MCF 10A (cell line): ENCODE results near the gene ODC1. TPM values are rescaled to one million over a fixed set of nuclear protein-coding genes. Genes with fewer than 3 reads are reported as not detected.

Experiments used
- BruUV-seq: library from RNA; stranded (reverse); fragments of 400-500 nt; replicated peaks from 2 replicates; lab custom pipeline; 2021; lab: Mats Ljungman, UMichigan
- CTCF ChIA-PET: fragments of 300-600 bp; sonication (Branson Sonifier 250); formaldehyde crosslinking; extraction: SDS; loops from one replicate; lab custom pipeline; 2021; ENCODE audit warnings: antibody characterized with exemption, inconsistent platforms; lab: Yijun Ruan, JAX
- POLR2A ChIA-PET: fragments of 300-600, 350-650 bp; sonication (Branson Sonifier 250); formaldehyde crosslinking; extraction: SDS; loops from one replicate; lab custom pipeline; 2020; ENCODE audit warnings: antibody characterized with exemption, inconsistent platforms; lab: Yijun Ruan, JAX
- DNase-seq: peaks from one replicate; pipeline ENCODE4 v3.0.0-alpha.2; 2018; ENCODE audit not compliant: unreplicated experiment
- H3K27ac Mint-ChIP-seq: one replicate; pipeline ENCODE4 v1.8.0; 2022; ENCODE audit warnings: mild to moderate bottlenecking, low read depth, mixed read lengths; ENCODE audit not compliant: unreplicated experiment
- H3K27me3 Mint-ChIP-seq: one replicate; pipeline ENCODE4 v1.8.0; 2022; ENCODE audit warnings: mixed read lengths; ENCODE audit not compliant: insufficient read depth, unreplicated experiment
- H3K36me3 Mint-ChIP-seq: one replicate; pipeline ENCODE4 v1.8.0; 2022; ENCODE audit warnings: mild to moderate bottlenecking, moderate library complexity, mixed read lengths; ENCODE audit not compliant: insufficient read depth, unreplicated experiment
- H3K4me1 Mint-ChIP-seq: one replicate; pipeline ENCODE4 v1.8.0; 2022; ENCODE audit warnings: mixed read lengths; ENCODE audit not compliant: insufficient read depth, unreplicated experiment
- H3K4me3 Mint-ChIP-seq: one replicate; pipeline ENCODE4 v1.8.0; 2022; ENCODE audit warnings: mild to moderate bottlenecking, moderate library complexity, mixed read lengths; ENCODE audit not compliant: unreplicated experiment
- H3K9me3 Mint-ChIP-seq: one replicate; pipeline ENCODE4 v1.8.0; 2022; ENCODE audit warnings: mixed read lengths; ENCODE audit not compliant: unreplicated experiment
- CTCF ChIP-seq: fragments of 200-600 bp; IDR thresholded peaks from one replicate; pipeline ENCODE4 v1.8.0; 2022; ENCODE audit warnings: antibody characterized with exemption, mild to moderate bottlenecking; ENCODE audit not compliant: unreplicated experiment
- intact Hi-C: fragments of 100-400 bp; cut with micrococcal nuclease; formaldehyde crosslinking; loops from 2 replicates; pipeline ENCODE4 v1.14.1; 2022
- total RNA-seq: library from RNA; stranded (reverse); gene quantifications from 2 replicates; pipeline ENCODE4 v1.2.3, GENCODE V29; 2022

Gene ODC1
- total RNA-seq, 1 experiment from 2014 or later = 341 TPM

- Mint-ChIP-seq H3K27me3 (peaks cover 44% of the 10 kb centered on the region), H3K27ac (no peak overlapping the region), H3K9me3 (no peaks in the 10 kb centered on the region), H3K36me3 (no peaks in the 10 kb centered on the region), H3K4me3 (no peak overlapping the region), H3K4me1 (peaks cover 9% of the 10 kb centered on the region)
- intact Hi-C loops = no loop called here
- BruUV-seq = no TSS peak
- TF ChIP-seq CTCF = no peak
- ChIA-PET POLR2A (no interaction called here), CTCF (no interaction called here)
- no peak for DNase-seq
Measured at GRCh38 chr2:10480359-10480949, 32.3 kb upstream of the ODC1 start.

GRCh38 chr2:10478916-10479315 lies 30.8 kb upstream of the ODC1 start:
- Mint-ChIP-seq H3K4me1 (peaks cover 9% of the 10 kb centered on the region), H3K9me3 (no peaks in the 10 kb centered on the region), H3K27me3 (peaks cover 42% of the 10 kb centered on the region), H3K36me3 (peaks cover 2% of the 10 kb centered on the region), H3K4me3 (no peak overlapping the region), H3K27ac (no peak overlapping the region)
- BruUV-seq = no TSS peak
- ChIA-PET POLR2A (no interaction called here), CTCF (interaction anchor here (0.6 kb wide), 2 partner anchors 55 to 87 kb away, joined by 3 read pairs; no protein-coding TSS in a partner anchor)
- no peak for TF ChIP-seq CTCF
- no peak for DNase-seq
- intact Hi-C loops = no loop called here

- CTCF ChIA-PET = interaction anchor here (0.5 to 0.6 kb wide), 2 partner anchors 56 to 655 kb away, joined by 3 read pairs; a partner anchor contains a TSS
Measured at GRCh38 chr2:10478298-10478625, 30.1 kb upstream of the ODC1 start.

More at GRCh38 chr2:10478298-10478625, 30.1 kb upstream of the ODC1 start:
- BruUV-seq = no TSS peak
- Mint-ChIP-seq H3K27me3 (peaks cover 35% of the 10 kb centered on the region), H3K36me3 (peaks cover 5% of the 10 kb centered on the region), H3K9me3 (no peaks in the 10 kb centered on the region), H3K4me1 (peaks cover 9% of the 10 kb centered on the region), H3K27ac (no peak overlapping the region), H3K4me3 (no peak overlapping the region)
- intact Hi-C loops = no loop called here
- no peak for TF ChIP-seq CTCF
- no peak for DNase-seq
- POLR2A ChIA-PET = no interaction called here
